GM12874 (cell line): ENCODE results near the gene GRAMD4.

Experiments used
- TF ChIP-seq, protein P1 (sequence below): IDR thresholded peaks from 2 replicates; pipeline ENCODE4 v1.5.1; 2011; ENCODE audit warnings: low read depth, mild to moderate bottlenecking, control low read depth, low read length, moderate library complexity; ENCODE audit not compliant: insufficient read depth

GRAMD4 gene

GRCh38 chr22:46653596-46653995 lies 33.4 kb downstream of the GRAMD4 start:
- TF ChIP-seq, protein P1, sequence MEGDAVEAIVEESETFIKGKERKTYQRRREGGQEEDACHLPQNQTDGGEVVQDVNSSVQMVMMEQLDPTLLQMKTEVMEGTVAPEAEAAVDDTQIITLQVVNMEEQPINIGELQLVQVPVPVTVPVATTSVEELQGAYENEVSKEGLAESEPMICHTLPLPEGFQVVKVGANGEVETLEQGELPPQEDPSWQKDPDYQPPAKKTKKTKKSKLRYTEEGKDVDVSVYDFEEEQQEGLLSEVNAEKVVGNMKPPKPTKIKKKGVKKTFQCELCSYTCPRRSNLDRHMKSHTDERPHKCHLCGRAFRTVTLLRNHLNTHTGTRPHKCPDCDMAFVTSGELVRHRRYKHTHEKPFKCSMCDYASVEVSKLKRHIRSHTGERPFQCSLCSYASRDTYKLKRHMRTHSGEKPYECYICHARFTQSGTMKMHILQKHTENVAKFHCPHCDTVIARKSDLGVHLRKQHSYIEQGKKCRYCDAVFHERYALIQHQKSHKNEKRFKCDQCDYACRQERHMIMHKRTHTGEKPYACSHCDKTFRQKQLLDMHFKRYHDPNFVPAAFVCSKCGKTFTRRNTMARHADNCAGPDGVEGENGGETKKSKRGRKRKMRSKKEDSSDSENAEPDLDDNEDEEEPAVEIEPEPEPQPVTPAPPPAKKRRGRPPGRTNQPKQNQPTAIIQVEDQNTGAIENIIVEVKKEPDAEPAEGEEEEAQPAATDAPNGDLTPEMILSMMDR, result no peak

DNA sequence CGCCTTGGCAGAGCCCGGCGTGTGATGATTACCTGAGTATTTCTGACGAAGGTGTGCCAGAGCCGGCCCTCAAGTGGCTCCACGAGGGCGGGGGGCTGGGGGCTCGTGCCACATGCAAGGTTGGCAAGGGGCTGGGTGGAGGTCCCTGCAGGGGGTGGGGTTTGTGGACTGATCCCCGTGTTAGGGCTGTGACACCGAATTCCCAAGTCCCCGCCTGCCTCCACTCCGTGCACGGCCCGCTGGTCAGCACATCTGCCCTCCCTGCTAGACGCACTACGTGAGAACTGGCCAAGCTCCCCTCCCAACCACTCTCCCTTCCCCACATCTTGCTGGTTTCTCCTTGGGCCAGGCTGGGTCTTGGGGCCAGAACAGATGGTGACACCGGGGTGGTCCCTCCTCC lies 34.2 kb downstream of the GRAMD4 start:
- TF ChIP-seq, protein P1, result no peak

DNA sequence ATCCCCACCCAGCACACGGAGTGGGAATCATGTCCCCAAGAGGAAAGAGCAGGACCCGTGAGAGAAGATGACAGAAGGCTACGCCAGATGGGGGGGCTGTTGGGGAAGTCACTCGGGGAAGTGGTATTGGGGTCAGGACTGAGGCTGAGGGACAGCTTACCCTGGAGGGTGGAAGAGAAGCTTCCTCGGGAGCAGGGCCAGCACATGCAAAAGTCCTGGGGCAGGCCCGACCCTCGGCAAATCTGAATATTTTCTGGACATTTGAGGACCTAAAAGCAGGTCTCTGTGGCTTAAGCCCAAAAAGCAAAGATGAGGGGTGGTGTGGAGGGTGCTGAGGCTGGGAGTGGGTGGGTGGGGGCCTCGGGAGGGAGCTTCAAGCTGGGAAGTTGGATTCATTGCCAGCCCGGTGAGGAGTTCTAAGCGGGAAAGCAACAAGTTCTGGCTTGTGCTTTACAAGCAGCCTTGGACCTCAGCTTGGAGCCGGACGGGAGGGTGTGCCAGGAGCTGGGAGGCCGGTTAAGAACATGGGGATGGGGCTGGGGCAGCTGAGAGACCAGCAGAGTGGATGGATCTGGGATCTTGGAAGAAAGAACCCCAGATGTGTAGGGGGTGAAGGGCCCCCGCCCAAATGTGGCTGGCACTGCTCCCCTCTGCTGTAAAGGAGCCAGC lies 34.9 kb downstream of the GRAMD4 start:
- TF ChIP-seq, protein P1, result no peak

DNA sequence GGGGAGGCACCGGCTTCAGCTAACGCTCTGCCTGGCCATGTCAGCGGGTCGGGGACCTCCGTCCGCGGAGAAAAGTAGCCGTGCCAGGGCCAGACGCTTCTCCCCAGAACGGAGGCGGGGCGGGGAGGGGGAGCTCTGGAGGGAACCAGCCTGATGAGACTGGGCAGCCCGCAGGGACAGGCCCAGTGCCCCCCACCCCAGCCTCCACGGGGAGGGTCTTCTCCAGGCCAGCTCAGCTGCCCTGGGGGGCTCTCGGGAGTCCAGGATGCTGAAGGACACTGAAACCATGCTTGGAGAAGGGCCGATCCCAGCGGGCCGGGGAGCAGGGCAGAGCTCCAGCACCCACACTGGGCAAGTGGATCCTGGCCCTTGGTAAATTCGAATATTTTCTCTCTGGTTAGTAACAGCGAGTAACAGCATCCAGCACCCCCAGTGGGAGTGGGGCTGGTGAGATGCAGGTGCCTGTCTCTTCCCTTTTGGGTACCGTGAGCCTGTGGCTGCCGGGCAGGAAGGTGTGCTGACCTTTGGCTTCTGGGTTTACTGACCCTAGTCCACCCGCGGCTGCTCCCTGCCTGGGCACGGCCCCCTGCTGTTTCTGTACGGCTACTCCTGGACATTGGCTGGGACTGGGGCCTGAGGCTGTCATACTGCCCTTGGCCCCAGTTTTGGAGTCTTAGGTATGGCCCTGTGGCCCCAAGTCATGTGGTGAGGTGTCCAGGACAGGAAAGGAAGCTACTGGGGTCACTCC lies 35.8 kb downstream of the GRAMD4 start:
- TF ChIP-seq, protein P1, result no peak

- TF ChIP-seq, protein P1, result no peak
These were observed 36.9 kb downstream of the GRAMD4 start for GRCh38 chr22:46656856-46657654.

- TF ChIP-seq, protein P1, result no peak
These were observed 37.4 kb downstream of the GRAMD4 start for GRCh38 chr22:46657655-46657953.
